GM12872 (cell line): ENCODE measurements around the gene DIP2B.

Experiments
- CTCF ChIP-seq: IDR thresholded peaks from 3 replicates; pipeline ENCODE4 v1.5.1; 2011; ENCODE audit warnings: low read depth, mild to moderate bottlenecking, low read length, moderate library complexity; ENCODE audit not compliant: insufficient read depth

The DIP2B gene

GRCh38 chr12:50572760-50573159, 68.0 kb downstream of the DIP2B start:
- no peak for TF ChIP-seq CTCF

- TF ChIP-seq CTCF = no peak
These were observed 68.5 kb downstream of the DIP2B start for GRCh38 chr12:50573271-50573670.

GRCh38 chr12:50574601-50575348, 70.0 kb downstream of the DIP2B start:
- TF ChIP-seq CTCF = no peak

- TF ChIP-seq CTCF = no peak
These were observed 75.0 kb downstream of the DIP2B start for GRCh38 chr12:50579757-50580267.

- no peak for TF ChIP-seq CTCF
These were observed 75.7 kb downstream of the DIP2B start for GRCh38 chr12:50580436-50580835.

- TF ChIP-seq CTCF = no peak
These were observed 76.7 kb downstream of the DIP2B start for GRCh38 chr12:50581226-50582184.

GRCh38 chr12:50584135-50584534, 79.3 kb downstream of the DIP2B start:
- TF ChIP-seq CTCF = no peak
